Measurements from ENCODE around the gene FNDC11.
"Not testable (repeated sequence)": the region's sequence is repeated elsewhere in the genome, so short reads cannot be mapped to it uniquely, and the experiment has no call there.

FNDC11 gene, protein sequence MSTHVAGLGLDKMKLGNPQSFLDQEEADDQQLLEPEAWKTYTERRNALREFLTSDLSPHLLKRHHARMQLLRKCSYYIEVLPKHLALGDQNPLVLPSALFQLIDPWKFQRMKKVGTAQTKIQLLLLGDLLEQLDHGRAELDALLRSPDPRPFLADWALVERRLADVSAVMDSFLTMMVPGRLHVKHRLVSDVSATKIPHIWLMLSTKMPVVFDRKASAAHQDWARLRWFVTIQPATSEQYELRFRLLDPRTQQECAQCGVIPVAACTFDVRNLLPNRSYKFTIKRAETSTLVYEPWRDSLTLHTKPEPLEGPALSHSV

GRCh38 chr20:63553933-63554290, at the start of gene FNDC11:
FNDC11 (plus strand) TSS chr20:63554159; CDS start chr20:63555664, 1,505 bp downstream.
- DNase-seq: peak; percentile 71

DNA sequence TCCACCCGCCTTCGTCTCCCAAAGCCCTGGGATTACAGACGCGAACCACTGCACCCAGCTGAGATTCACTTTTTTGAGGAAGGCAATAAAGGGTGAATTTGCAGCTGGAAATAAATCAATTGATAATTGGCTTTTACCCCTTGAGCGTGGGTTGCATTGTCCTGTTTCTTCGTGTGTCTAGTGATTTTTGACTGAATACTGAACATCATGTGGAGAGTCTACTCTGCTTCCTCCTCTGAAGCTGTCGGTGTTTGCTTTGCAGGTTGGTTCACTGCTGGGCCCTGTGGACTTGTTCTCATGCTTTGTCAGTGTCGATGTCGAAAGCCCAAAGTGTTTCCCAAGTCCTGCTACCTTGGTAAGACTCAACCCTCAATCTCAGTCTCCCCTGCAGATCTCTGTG, 49.3 kb upstream of the FNDC11 start:
- DNase-seq: no peak

DNA sequence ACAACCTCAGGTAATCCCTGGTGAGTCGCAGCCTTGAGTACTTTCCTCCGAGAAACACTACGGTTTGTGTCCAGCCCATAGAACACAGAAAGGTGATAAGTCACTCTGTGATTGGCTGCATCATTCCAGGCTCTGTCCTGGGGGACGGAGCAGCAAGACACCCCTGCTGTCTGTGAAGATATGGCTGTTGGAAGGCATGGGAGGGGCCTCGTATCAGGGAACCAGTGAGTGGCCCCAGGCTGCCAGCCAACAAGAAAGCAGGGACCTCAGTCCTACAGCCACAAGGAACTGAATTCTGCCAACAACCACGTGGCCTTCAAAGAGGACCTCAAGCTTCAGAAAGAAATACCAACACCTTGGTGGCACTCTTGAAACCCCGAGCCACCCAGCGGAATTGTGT, 48.7 kb upstream of the FNDC11 start:
- DNase-seq: no peak

- no peak for DNase-seq
Observed at GRCh38 chr20:63505723-63506122, 48.2 kb upstream of the FNDC11 start.

GRCh38 chr20:63507083-63507743, 46.7 kb upstream of the FNDC11 start:
- DNase-seq: no peak

GRCh38 chr20:63508072-63508768, 45.7 kb upstream of the FNDC11 start:
- no peak for DNase-seq

DNA sequence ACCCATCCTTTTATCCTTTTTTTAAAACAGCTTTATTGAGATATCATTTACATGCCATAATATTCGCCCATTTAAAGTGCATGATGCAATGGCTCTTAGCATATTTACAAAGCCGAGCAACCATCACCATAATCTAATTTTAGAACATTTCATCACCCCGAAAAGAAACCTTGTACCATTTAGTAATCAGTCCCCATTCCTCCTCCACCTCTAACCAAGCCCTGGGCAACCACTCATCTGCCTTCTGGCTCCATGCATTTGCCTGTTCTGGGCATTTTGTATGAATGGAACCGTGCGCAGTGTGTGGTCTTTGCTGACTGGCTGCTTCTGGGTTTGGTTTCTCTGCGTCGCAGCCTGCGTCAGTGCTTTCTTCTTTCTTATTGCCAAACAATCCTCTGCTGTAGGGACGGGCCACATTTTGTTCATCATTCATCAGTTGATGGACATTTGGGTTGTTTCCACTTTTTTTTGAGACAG, 44.8 kb upstream of the FNDC11 start:
- no peak for DNase-seq

GRCh38 chr20:63513207-63513606, 40.8 kb upstream of the FNDC11 start:
- DNase-seq: no peak

- DNase-seq: not testable (repeated sequence)
Observed at GRCh38 chr20:63514520-63514919, 39.4 kb upstream of the FNDC11 start.

- DNase-seq: no peak
Observed at GRCh38 chr20:63517376-63518309, 36.3 kb upstream of the FNDC11 start.

- no peak for DNase-seq
Observed at GRCh38 chr20:63518351-63518861, 35.6 kb upstream of the FNDC11 start.

- no peak for DNase-seq
Observed at GRCh38 chr20:63518946-63519667, 34.9 kb upstream of the FNDC11 start.

DNA sequence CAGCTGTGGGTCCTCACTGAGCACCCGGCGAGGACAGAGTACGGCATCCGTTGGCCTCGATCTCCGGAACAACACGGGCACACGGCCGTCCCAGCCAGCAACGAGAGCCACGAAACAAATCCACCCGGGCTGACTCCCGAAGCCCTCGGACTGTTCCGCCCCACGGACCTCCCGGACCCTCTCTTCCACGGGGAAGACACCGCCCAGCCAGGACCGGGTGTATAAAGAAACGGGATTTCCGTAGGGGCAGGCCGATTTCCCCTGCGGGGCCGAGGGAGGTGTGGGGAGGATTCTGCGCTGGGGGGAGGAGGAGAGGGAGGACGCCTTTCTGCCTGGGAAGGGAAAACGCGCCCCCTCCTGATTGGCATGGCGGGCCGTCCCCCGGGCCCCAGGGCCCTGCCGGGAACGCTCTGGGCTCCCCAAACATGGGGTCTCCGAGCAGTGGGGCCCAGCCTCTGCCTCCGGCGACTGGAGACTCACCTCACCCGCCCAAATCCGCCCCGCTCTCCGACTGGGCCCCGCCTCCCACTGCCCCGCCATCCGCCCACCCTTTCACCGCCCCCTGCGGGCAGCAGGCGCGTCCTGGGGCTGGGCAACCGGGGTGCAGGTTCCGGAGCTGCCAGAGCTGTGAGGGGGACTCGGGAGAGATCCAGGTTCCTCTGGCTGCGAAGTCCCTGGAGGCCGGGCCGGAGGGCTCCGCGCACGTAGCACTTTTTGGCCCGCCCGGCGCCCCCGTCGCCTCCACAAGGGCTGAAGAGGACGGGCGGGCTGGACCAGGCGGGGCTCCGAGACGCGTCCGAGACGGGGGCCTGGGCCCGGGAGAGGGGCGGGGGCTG, 34.1 kb upstream of the FNDC11 start:
- DNase-seq: peak; percentile 81

- DNase-seq: peak; percentile 95
Observed at GRCh38 chr20:63520504-63520933, 33.4 kb upstream of the FNDC11 start, which contains the start of gene PPDPF. PPDPF (plus strand) TSS chr20:63520765; CDS start chr20:63521309, 544 bp downstream.

DNA sequence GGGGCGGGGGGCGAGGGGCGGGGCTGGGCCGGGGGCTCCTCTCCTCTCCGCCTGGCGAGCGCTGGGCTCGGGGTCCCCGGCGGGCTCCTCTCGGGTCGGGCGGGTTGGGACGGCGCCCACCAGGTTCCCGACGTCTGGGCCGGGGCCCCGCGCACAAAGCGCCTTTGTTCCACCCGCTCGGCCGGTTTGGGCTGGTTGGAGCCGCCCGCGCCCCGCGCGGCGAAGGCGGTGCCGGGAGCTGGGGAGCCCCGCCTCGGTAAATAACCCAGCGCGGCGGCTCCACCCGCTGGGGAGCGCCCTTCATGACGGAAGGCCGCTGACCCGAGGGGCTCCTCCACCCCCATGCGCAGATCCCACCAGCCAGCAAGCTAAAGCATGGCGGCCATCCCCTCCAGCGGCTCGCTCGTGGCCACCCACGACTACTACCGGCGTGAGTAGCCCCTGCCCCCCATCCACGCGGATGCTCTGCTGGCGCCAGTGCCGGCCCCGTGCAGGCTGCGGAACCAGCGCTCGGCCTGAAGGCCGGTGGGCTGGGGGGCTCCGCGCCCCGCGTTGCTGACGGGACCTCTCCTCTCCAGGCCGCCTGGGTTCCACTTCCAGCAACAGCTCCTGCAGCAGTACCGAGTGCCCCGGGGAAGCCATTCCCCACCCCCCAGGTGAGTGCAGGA, 32.9 kb upstream of the FNDC11 start:
- DNase-seq: peak; percentile 85

- no peak for DNase-seq
Observed at GRCh38 chr20:63521602-63522001, 32.4 kb upstream of the FNDC11 start.

GRCh38 chr20:63522091-63522868, 31.7 kb upstream of the FNDC11 start:
- no peak for DNase-seq

DNA sequence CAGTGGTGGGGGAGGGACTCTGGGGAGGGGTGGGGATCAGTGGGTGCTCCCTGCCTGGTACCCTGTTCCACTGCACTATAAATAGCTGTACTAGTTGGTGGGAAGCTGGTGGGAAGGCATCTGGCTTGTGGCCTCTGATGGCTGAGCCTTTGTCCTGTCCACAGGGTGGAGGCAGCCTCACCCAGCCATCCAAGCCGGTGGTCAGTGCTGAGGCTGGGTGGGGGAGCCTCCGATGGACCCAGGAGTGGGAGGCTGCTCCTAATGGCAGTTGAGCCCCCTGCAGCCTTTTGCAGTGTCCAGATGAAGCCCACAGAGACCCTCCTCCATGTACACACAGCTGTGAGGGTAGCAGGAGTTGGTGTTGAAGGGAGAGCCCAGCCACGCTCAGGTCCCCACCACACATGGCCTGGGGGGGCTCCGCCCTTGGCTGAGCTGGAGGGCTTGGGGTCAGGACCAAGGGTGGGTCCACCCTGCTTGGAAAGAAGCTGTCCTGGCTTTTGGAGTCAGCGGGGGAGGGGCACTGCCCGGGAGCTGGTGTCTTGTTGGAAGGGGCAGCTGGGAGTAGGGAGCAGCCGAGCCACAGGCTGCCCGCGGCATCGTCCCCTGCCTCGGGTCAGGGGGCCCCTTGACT, 30.9 kb upstream of the FNDC11 start:
- DNase-seq: no peak

DNA sequence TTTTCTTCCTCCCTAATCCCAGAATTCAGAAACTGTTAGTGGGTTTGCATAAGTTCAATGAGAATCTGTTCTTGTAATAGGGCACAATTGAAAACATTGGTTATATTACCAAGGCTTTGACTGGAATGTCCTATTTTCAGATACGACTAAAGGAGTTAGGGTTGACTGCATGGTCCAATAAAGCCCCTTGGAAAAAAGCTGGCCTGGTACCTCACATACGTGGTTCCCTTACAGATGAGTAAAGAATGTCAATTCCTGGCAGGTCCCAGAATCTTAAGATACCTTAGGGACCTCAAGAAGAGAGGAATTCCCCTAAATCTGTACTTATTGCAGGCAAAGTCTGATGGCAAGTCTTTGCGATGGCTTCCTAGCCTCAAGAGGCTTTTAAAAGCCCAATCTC, 28.8 kb upstream of the FNDC11 start:
- no peak for DNase-seq
